Parathyroid adenoma (tissue), 2 donors: ENCODE data around the gene EIF5.

ENCODE experiments used
- H2AFZ ChIP-seq: fragments of 300-600 bp; sonication (generic); one replicate; pipeline ENCODE4 v1.7.0; 2017; ENCODE audit warnings: antibody characterized with exemption, mild to moderate bottlenecking
- H3K27ac ChIP-seq: fragments of 300-600 bp; sonication (generic); one replicate; pipeline ENCODE4 v1.7.0; 2017
- H3K27me3 ChIP-seq: fragments of 300-600 bp; sonication (generic); one replicate; pipeline ENCODE4 v1.7.0; 2017; ENCODE audit warnings: low read length; ENCODE audit not compliant: control insufficient read depth, insufficient read depth
- H3K36me3 ChIP-seq: fragments of 300-600 bp; sonication (generic); one replicate; pipeline ENCODE4 v1.7.0; 2017; ENCODE audit warnings: low read length; ENCODE audit not compliant: control insufficient read depth, insufficient read depth
- H3K4me1 ChIP-seq: fragments of 300-600 bp; sonication (generic); one replicate; pipeline ENCODE4 v1.7.0; 2017; ENCODE audit warnings: control low read depth
- H3K4me2 ChIP-seq: fragments of 300-600 bp; sonication (generic); one replicate; pipeline ENCODE4 v1.7.0; 2017; ENCODE audit warnings: low read length
- H3K4me3 ChIP-seq: fragments of 300-600 bp; sonication (generic); one replicate; pipeline ENCODE4 v1.7.0; 2017; ENCODE audit warnings: low read depth, low read length
- H3K79me2 ChIP-seq: fragments of 300-600 bp; sonication (generic); one replicate; pipeline ENCODE4 v1.7.0; 2017; ENCODE audit warnings: control low read depth
- H3K9ac ChIP-seq: fragments of 300-600 bp; sonication (generic); one replicate; pipeline ENCODE4 v1.7.0; 2017; ENCODE audit warnings: mild to moderate bottlenecking
- H3K9me3 ChIP-seq: fragments of 300-600 bp; sonication (generic); one replicate; pipeline ENCODE4 v1.7.0; 2017; ENCODE audit warnings: low read length; ENCODE audit not compliant: control insufficient read depth
- TF ChIP-seq, protein P1 (sequence below): fragments of 300-600 bp; sonication (generic); IDR thresholded peaks from one replicate; pipeline ENCODE4 v1.7.0; 2017; ENCODE audit warnings: antibody characterized with exemption, mild to moderate bottlenecking
- donor health status: primary hyperparathyroidism.

The EIF5 gene

DNA sequence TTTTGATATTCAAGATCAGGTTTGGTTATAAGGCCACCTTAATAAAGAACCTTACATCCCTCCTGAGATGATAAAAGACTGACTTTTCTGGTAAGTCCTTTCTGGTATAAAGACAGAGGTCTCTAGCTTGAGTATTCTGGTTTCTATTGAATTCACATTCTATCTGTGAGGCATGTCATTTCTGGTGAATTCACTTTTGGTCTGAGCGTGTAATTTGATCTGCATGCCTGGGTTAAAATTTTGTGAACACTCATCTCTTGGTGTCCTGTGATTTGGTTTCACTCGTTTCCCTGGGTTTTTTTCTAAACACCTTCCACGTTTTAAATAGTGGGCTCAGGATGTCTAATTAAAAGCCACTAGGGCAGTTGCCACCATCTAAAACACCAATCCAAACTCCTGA, 12.2 kb downstream of the EIF5 start:
- Histone ChIP-seq H2AFZ (no peak overlapping the region), H3K79me2 (no peaks in the 10 kb centered on the region), H3K4me2 (no peak overlapping the region), H3K36me3 (no peaks in the 10 kb centered on the region), H3K4me1 (peaks cover 8% of the 10 kb centered on the region), H3K4me3 (no peak overlapping the region), H3K9me3 (no peaks in the 10 kb centered on the region), H3K27me3 (no peaks in the 10 kb centered on the region), H3K9ac (no peak overlapping the region), H3K27ac (no peak overlapping the region)
- TF ChIP-seq, protein P1, sequence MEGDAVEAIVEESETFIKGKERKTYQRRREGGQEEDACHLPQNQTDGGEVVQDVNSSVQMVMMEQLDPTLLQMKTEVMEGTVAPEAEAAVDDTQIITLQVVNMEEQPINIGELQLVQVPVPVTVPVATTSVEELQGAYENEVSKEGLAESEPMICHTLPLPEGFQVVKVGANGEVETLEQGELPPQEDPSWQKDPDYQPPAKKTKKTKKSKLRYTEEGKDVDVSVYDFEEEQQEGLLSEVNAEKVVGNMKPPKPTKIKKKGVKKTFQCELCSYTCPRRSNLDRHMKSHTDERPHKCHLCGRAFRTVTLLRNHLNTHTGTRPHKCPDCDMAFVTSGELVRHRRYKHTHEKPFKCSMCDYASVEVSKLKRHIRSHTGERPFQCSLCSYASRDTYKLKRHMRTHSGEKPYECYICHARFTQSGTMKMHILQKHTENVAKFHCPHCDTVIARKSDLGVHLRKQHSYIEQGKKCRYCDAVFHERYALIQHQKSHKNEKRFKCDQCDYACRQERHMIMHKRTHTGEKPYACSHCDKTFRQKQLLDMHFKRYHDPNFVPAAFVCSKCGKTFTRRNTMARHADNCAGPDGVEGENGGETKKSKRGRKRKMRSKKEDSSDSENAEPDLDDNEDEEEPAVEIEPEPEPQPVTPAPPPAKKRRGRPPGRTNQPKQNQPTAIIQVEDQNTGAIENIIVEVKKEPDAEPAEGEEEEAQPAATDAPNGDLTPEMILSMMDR = no peak

DNA sequence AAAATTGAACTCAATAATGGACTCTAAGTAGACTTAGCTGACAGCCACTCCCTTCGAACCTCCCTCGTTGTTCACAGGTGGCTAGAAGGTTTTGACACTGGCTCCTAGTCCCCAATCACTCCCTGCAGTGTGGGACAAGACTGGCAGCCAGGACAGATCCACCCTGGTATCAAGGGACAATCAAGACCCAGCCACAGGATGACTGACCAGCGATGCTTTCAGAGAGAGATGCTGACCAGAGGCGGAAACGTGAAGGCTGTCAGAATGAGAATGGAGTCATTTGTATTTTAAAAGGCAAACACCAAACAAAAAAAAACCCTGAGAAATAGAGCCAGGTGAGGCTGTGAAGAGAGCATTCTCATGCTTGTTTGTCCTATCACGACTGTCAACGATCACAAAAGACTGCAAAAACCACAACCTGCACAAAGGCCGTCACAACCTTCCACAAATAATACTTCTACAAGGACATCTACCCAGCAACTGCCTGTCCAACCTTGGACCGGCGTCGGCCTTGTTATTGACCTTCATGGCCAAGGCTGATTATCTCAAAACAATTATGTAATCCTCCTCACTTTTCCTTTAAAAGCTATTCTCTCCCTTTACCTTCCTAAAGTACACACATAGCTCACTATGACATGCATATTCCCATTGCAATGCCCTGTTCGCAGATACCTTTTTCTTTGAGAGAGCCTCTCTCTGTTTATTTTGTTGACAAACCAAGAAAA, 13.2 kb downstream of the EIF5 start:
- H3K36me3 ChIP-seq = no peaks in the 10 kb centered on the region
- no peaks in the 10 kb centered on the region for H3K9me3 ChIP-seq
- H2AFZ ChIP-seq = peak overlapping the region; percentile 51
- no peaks in the 10 kb centered on the region for H3K79me2 ChIP-seq
- no peak overlapping the region for H3K4me2 ChIP-seq
- H3K9ac ChIP-seq = no peak overlapping the region
- peaks cover 8% of the 10 kb centered on the region for H3K4me1 ChIP-seq
- H3K4me3 ChIP-seq = no peak overlapping the region
- TF ChIP-seq, protein P1 = no peak
- H3K27ac ChIP-seq = no peak overlapping the region
- H3K27me3 ChIP-seq = no peaks in the 10 kb centered on the region

DNA sequence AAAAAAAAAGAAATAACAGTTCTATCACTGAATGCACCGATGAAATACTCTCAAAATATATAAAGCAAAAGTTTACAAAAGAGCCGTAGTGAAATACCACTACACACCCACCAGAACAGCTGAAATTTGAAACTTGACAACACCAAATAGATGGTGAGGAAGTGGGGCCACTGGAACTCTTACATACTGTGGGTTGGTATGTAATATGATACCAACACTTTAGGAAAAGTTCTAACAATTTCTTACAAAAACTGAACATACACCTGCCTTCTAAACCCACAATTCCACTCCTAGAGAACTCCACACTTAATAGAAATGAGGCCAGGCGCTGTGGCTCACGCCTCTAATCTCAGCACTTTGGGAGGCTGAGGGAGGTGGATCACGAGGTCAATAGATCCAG, 14.1 kb downstream of the EIF5 start:
- Histone ChIP-seq H2AFZ (no peak overlapping the region), H3K79me2 (no peaks in the 10 kb centered on the region), H3K9me3 (no peaks in the 10 kb centered on the region), H3K4me3 (no peak overlapping the region), H3K4me1 (peaks cover 8% of the 10 kb centered on the region), H3K4me2 (no peak overlapping the region), H3K27me3 (no peaks in the 10 kb centered on the region), H3K36me3 (no peaks in the 10 kb centered on the region), H3K27ac (no peak overlapping the region), H3K9ac (no peak overlapping the region)
- TF ChIP-seq, protein P1 = no peak

DNA sequence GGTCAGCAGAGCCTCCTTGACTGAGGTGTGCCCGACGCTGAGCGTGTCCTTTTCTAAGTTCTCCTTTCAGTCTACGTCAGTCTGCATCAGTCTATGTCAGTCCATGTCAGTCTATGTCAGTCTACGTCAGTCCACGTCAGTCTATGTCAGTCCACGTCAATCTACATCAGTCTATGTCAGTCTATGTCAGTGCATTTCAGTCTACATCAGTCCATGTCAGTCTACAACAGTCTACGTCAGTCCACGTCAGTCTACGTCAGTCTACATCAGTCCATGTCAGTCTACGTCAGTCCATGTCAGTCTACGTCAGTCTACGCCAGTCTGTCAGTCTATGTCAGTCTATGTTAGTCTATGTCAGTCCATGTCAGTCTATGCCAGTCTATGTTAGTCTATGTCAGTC, 15.9 kb downstream of the EIF5 start:
- H3K4me3 ChIP-seq = no peak overlapping the region
- H3K36me3 ChIP-seq = no peaks in the 10 kb centered on the region
- H3K9ac ChIP-seq = no peak overlapping the region
- H3K27me3 ChIP-seq = no peaks in the 10 kb centered on the region
- H3K4me2 ChIP-seq = no peak overlapping the region
- no peaks in the 10 kb centered on the region for H3K79me2 ChIP-seq
- no peak overlapping the region for H2AFZ ChIP-seq
- no peak overlapping the region for H3K27ac ChIP-seq
- H3K9me3 ChIP-seq = no peaks in the 10 kb centered on the region
- TF ChIP-seq, protein P1 = no peak
- peaks cover 8% of the 10 kb centered on the region for H3K4me1 ChIP-seq

DNA sequence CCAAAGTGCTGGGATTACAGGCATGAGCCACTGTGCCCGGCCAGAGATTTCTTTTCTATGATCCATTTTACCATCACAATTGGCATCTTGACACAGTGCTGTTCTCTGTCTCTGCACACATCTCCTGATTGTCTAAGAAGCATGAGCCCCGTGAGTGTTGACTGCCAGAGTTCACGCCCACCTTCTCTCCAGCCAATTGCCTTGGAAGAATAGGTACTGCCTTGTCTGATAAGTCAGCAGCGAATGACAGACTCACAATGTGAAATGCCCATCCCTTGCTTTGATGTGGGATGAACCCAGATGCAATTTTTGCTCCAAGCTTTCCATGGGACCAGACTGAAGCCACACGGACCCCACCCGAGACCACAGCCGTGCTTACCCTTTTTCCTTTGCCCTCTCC, 19.3 kb downstream of the EIF5 start:
- H3K4me1 ChIP-seq = no peaks in the 10 kb centered on the region
- H3K9ac ChIP-seq = no peak overlapping the region
- H3K79me2 ChIP-seq = no peaks in the 10 kb centered on the region
- no peaks in the 10 kb centered on the region for H3K9me3 ChIP-seq
- no peak overlapping the region for H2AFZ ChIP-seq
- TF ChIP-seq, protein P1 = no peak
- no peak overlapping the region for H3K4me2 ChIP-seq
- H3K27ac ChIP-seq = no peak overlapping the region
- H3K4me3 ChIP-seq = no peak overlapping the region
- no peaks in the 10 kb centered on the region for H3K27me3 ChIP-seq
- no peaks in the 10 kb centered on the region for H3K36me3 ChIP-seq
